Stimulated activated CD4-positive, alpha-beta T cell treated with anti-CD3 and anti-CD28 coated beads, Interleukin-12 subunit alpha, Interleukin-12 subunit beta, amount 100 ng/mL, for 48 hours (primary cell): ENCODE results near the gene DEK.
A peak's percentile ranks its signal among the peaks of the same experiment; 100 is the strongest.
"Not testable (repeated sequence)": the region's sequence is repeated elsewhere in the genome, so short reads cannot be mapped to it uniquely, and the experiment has no call there.

ENCODE experiments used
- DNase-seq, 3 donors: peaks; one replicate each; pipeline ENCODE4 v3.0.0-alpha.2; 2020; ENCODE audit warnings: low read depth in 2 of 3, low spot score in 1 of 3

DEK gene

GRCh38 chr6:18264219-18264922, at the start of gene DEK:
Gene DEK, minus strand, starts transcription at chr6:18264530. Its CDS starts 543 bp downstream, at chr6:18263987.
- peak; percentile 73 to 79 (median 76) for DNase-seq

GRCh38 chr6:18312368-18312767, 48.0 kb upstream of the DEK start:
- no peak for DNase-seq

- not testable (repeated sequence) for DNase-seq
Observed at GRCh38 chr6:18310010-18310409, 45.7 kb upstream of the DEK start.

- DNase-seq: no peak
Observed at GRCh38 chr6:18309046-18309445, 44.7 kb upstream of the DEK start.

GRCh38 chr6:18308070-18308735, 43.9 kb upstream of the DEK start:
- no peak for DNase-seq

- DNase-seq: no peak
Observed at GRCh38 chr6:18306977-18307376, 42.6 kb upstream of the DEK start.

GRCh38 chr6:18302561-18303439, 38.5 kb upstream of the DEK start:
- DNase-seq: no peak

- DNase-seq: no peak
Observed at GRCh38 chr6:18293076-18293904, 29.0 kb upstream of the DEK start.

- DNase-seq: no peak
Observed at GRCh38 chr6:18289283-18289682, 25.0 kb upstream of the DEK start.

GRCh38 chr6:18284261-18284660, 19.9 kb upstream of the DEK start:
- DNase-seq: no peak

- DNase-seq: no peak
Observed at GRCh38 chr6:18281564-18281963, 17.2 kb upstream of the DEK start.

- DNase-seq: no peak
Observed at GRCh38 chr6:18280084-18280483, 15.8 kb upstream of the DEK start.

- DNase-seq: no peak
Observed at GRCh38 chr6:18279422-18279821, 15.1 kb upstream of the DEK start.

GRCh38 chr6:18277237-18278006, 13.1 kb upstream of the DEK start:
- DNase-seq: no peak

- DNase-seq: no peak
Observed at GRCh38 chr6:18276610-18277236, 12.4 kb upstream of the DEK start.

- DNase-seq: no peak
Observed at GRCh38 chr6:18270216-18270615, 5.9 kb upstream of the DEK start.

- no peak for DNase-seq
Observed at GRCh38 chr6:18269717-18270116, 5.4 kb upstream of the DEK start.

- DNase-seq: no peak
Observed at GRCh38 chr6:18269253-18269652, 4.9 kb upstream of the DEK start.

GRCh38 chr6:18268066-18268465, 3.7 kb upstream of the DEK start:
- DNase-seq: no peak

- DNase-seq: no peak
Observed at GRCh38 chr6:18266523-18266912, 2.2 kb upstream of the DEK start.
